Measurements from ENCODE around the gene SUCLG2.

GRCh38 chr3:67361770-67362169 lies 292.6 kb downstream of the SUCLG2 start:
- TF ChIP-seq CTCF (conservative IDR thresholded peaks at IDR 0.05 in 1 of 2, IDR thresholded peaks at IDR 0.05 in 1 of 2; ENCODE audit: extremely low read depth in 1 of 2, insufficient read depth in 1 of 2, low read depth in 1 of 2, low read length in 2 of 2) (no peak), EZH2 (IDR thresholded peaks at IDR 0.05; ENCODE audit: borderline replicate concordance, low read length) (no peak)
